Epithelial cell of proximal tubule (primary cell): Measurements from ENCODE around the gene PLK5. TPM values are rescaled to one million over a fixed set of nuclear protein-coding genes. Genes with fewer than 3 reads are reported as not detected.

Experiments used
- DNase-seq: peaks from one replicate; pipeline ENCODE4 v3.0.0-alpha.2; 2011; ENCODE audit warnings: low read depth
- H3K4me3 ChIP-seq: 2 replicates; pipeline ENCODE4 v1.5.1; 2011; ENCODE audit warnings: low read depth, mild to moderate bottlenecking, low read length
- CTCF ChIP-seq: conservative IDR thresholded peaks from 2 replicates; pipeline ENCODE4 v1.5.1; 2012; ENCODE audit warnings: low read depth, mild to moderate bottlenecking, low read length
- total RNA-seq: library from RNA; depleted of rRNA; stranded (reverse); fragments of >200 nt; gene quantifications from 2 replicates; pipeline ENCODE4 v1.2.3, GENCODE V29; 2015

Gene PLK5
- total RNA-seq, 1 donor from 2014 or later, result not detected

GRCh38 chr19:1556390-1557070 lies 32.7 kb downstream of the PLK5 start:
- no peak for TF ChIP-seq CTCF
- DNase-seq, result no peak
- H3K4me3 ChIP-seq, result no peak overlapping the region

- no peak overlapping the region for H3K4me3 ChIP-seq
- no peak for DNase-seq
- no peak for TF ChIP-seq CTCF
Measured at GRCh38 chr19:1558552-1558951, 34.7 kb downstream of the PLK5 start.

GRCh38 chr19:1560286-1560882 lies 36.5 kb downstream of the PLK5 start:
- H3K4me3 ChIP-seq, result no peak overlapping the region
- TF ChIP-seq CTCF, result no peak
- DNase-seq, result no peak

GRCh38 chr19:1561236-1561842 lies 37.5 kb downstream of the PLK5 start:
- TF ChIP-seq CTCF, result no peak
- H3K4me3 ChIP-seq, result no peak overlapping the region
- no peak for DNase-seq

- DNase-seq, result no peak
- TF ChIP-seq CTCF, result no peak
- no peak overlapping the region for H3K4me3 ChIP-seq
Measured at GRCh38 chr19:1563251-1563650, 39.4 kb downstream of the PLK5 start.

GRCh38 chr19:1566392-1567115 lies 42.7 kb downstream of the PLK5 start:
- H3K4me3 ChIP-seq, result peak overlapping the region; percentile 80
- TF ChIP-seq CTCF, result no peak
- no peak for DNase-seq
